Caco-2 (cell line): ENCODE data around the gene VGLL3. TPM values are rescaled to one million over a fixed set of nuclear protein-coding genes. Genes with fewer than 3 reads are reported as not detected.

ENCODE experiments used
- BruUV-seq: library from RNA; stranded (reverse); fragments of 400-500 nt; replicated peaks from 2 replicates; lab custom pipeline; 2021; lab: Mats Ljungman, UMichigan
- CTCF ChIA-PET: fragments of 300-600 bp; sonication (Branson Sonifier 250); formaldehyde crosslinking; loops from one replicate; lab custom pipeline; 2022; ENCODE audit warnings: antibody characterized with exemption; lab: Charles Lee
- POLR2A ChIA-PET: fragments of 300-600 bp; sonication (Branson Sonifier 250); formaldehyde crosslinking; loops from one replicate; lab custom pipeline; 2022; ENCODE audit warnings: antibody characterized with exemption; lab: Charles Lee
- DNase-seq, 2 experiments: peaks; one replicate each; pipeline versions ENCODE4 v3.0.0 to v3.0.0-alpha.2; 2020 to 2022
- H3K27me3 ChIP-seq: replicated peaks from 2 replicates; pipeline ENCODE4 v1.6.0; 2011; ENCODE audit warnings: low read length; ENCODE audit not compliant: control insufficient read depth, insufficient read depth
- H3K36me3 ChIP-seq: 2 replicates; pipeline ENCODE4 v1.5.1; 2011; ENCODE audit warnings: low read length; ENCODE audit not compliant: control insufficient read depth, insufficient read depth
- H3K4me1 ChIP-seq: fragments of 250-450 bp; sonication (Bioruptor Pico); 2 replicates; pipeline ENCODE4 v1.5.1; 2020; ENCODE audit warnings: mild to moderate bottlenecking
- H3K4me3 ChIP-seq: 2 replicates; pipeline ENCODE4 v1.5.1; 2011; ENCODE audit warnings: low read depth, mild to moderate bottlenecking, control low read depth, low read length
- H3K9me3 ChIP-seq: fragments of 250-450 bp; sonication (Bioruptor Pico); 2 replicates; pipeline ENCODE4 v1.5.1; 2020; ENCODE audit warnings: mild to moderate bottlenecking, moderate library complexity
- H3K27ac Mint-ChIP-seq: one replicate; pipeline ENCODE4 v1.8.0; 2022; ENCODE audit warnings: mixed read lengths; ENCODE audit not compliant: unreplicated experiment
- H3K27me3 Mint-ChIP-seq: one replicate; pipeline ENCODE4 v1.8.0; 2022; ENCODE audit warnings: mixed read lengths; ENCODE audit not compliant: insufficient read depth, unreplicated experiment
- H3K36me3 Mint-ChIP-seq: one replicate; pipeline ENCODE4 v1.8.0; 2022; ENCODE audit warnings: mild to moderate bottlenecking, mixed read lengths; ENCODE audit not compliant: insufficient read depth, unreplicated experiment
- H3K4me1 Mint-ChIP-seq: one replicate; pipeline ENCODE4 v1.8.0; 2022; ENCODE audit warnings: low read depth, mixed read lengths; ENCODE audit not compliant: unreplicated experiment
- H3K4me3 Mint-ChIP-seq: one replicate; pipeline ENCODE4 v1.8.0; 2022; ENCODE audit warnings: mild to moderate bottlenecking, moderate library complexity, mixed read lengths; ENCODE audit not compliant: unreplicated experiment
- H3K9me3 Mint-ChIP-seq: one replicate; pipeline ENCODE4 v1.8.0; 2022; ENCODE audit warnings: mixed read lengths; ENCODE audit not compliant: unreplicated experiment
- intact Hi-C: fragments of 100-400 bp; cut with micrococcal nuclease; formaldehyde crosslinking; loops from one replicate; pipeline ENCODE4 v1.10.0; 2022; ENCODE audit not compliant: unreplicated experiment
- total RNA-seq: library from RNA; stranded (reverse); gene quantifications from 2 replicates; pipeline ENCODE4 v1.2.3, GENCODE V29; 2022
- TF ChIP-seq, protein P1 (sequence below), 2 experiments: fragments of 200-600 bp in 1 of 2; IDR thresholded peaks; 1 replicate in 1 of 2; 2 replicates in 1 of 2; pipeline versions ENCODE4 v1.5.1 to v1.8.0; 2011 to 2022; ENCODE audit warnings: antibody characterized with exemption in 1 of 2, control low read depth in 1 of 2, inconsistent platforms in 1 of 2, low read depth in 1 of 2, low read length in 1 of 2, mild to moderate bottlenecking in 1 of 2, moderate library complexity in 1 of 2; ENCODE audit not compliant: insufficient read depth in 1 of 2, severe bottlenecking in 1 of 2, unreplicated experiment in 1 of 2

VGLL3 gene
- total RNA-seq, 1 experiment from 2014 or later: 8.2 TPM

DNA sequence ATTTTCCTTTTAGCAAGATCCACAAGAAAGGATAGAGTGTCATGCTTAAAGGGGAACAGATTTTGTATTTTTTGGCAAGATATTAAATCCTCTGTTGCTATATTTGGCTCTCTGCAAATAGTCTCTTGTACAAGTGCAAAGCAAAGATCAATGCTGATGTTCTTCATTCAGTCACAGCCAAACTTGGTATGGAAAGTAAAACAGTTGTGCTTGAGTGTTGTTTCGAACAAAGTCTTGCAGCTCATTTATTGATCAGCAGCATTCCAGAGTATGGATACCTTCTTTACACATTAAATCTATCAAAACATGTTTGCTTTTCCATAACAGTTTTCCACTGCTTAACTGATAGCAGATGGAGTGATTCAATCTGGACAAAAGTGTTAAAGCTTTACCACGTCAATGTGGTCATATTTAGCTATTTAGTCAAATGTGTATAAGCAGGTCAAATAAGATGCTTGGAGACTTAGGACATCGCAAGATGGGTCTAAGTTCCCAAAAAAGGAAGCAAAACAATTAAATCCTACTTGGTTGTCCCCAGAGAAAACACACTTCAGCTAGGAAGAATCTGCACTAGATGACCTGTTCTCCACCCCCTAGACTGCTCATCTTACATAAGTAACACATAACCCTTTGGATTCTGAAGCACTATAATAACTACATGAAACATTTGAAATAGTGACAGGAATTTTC, 52.4 kb downstream of the VGLL3 start:
- ChIA-PET POLR2A (no interaction called here), CTCF (no interaction called here)
- Mint-ChIP-seq H3K9me3 (no peaks in the 10 kb centered on the region), H3K4me1 (no peaks in the 10 kb centered on the region), H3K27me3 (no peaks in the 10 kb centered on the region), H3K27ac (no peak overlapping the region), H3K4me3 (no peak overlapping the region), H3K36me3 (no peaks in the 10 kb centered on the region)
- Histone ChIP-seq H3K9me3 (no peaks in the 10 kb centered on the region), H3K4me1 (no peaks in the 10 kb centered on the region), H3K36me3 (no peaks in the 10 kb centered on the region), H3K27me3 (no peaks in the 10 kb centered on the region), H3K4me3 (no peak overlapping the region)
- no peak for DNase-seq
- intact Hi-C loops: no loop called here
- no TSS peak for BruUV-seq
- TF ChIP-seq, protein P1, sequence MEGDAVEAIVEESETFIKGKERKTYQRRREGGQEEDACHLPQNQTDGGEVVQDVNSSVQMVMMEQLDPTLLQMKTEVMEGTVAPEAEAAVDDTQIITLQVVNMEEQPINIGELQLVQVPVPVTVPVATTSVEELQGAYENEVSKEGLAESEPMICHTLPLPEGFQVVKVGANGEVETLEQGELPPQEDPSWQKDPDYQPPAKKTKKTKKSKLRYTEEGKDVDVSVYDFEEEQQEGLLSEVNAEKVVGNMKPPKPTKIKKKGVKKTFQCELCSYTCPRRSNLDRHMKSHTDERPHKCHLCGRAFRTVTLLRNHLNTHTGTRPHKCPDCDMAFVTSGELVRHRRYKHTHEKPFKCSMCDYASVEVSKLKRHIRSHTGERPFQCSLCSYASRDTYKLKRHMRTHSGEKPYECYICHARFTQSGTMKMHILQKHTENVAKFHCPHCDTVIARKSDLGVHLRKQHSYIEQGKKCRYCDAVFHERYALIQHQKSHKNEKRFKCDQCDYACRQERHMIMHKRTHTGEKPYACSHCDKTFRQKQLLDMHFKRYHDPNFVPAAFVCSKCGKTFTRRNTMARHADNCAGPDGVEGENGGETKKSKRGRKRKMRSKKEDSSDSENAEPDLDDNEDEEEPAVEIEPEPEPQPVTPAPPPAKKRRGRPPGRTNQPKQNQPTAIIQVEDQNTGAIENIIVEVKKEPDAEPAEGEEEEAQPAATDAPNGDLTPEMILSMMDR (IDR thresholded peaks at IDR 0.05; ENCODE audit: insufficient read depth in 1 of 2, low read depth in 1 of 2, low read length in 1 of 2, severe bottlenecking in 1 of 2, unreplicated experiment in 1 of 2): no peak

DNA sequence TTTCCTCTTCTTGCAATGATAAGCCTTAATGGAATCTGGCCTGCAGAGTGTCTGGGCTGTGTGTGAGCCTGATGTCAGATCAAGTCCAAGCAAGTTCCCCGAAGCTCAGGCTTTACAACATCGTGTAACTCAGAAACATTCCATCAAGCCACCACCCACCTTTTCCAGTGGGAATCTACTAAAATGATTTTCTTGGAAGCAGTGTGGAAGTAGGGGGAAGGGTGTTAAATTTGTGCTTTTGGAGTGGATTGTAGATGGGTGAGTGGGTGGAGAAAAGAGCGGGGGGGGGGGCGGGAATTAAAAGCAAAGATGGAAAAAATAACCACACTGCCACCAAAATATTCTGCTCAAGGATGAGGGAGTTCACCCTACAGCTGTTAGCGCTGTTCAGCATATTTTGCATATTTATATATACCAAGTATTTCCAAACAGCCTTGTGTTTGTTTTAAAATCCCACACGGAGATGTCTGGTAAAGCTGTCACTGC, 53.6 kb downstream of the VGLL3 start:
- Mint-ChIP-seq H3K4me3 (no peak overlapping the region), H3K36me3 (no peaks in the 10 kb centered on the region), H3K4me1 (no peaks in the 10 kb centered on the region), H3K27ac (no peak overlapping the region), H3K27me3 (no peaks in the 10 kb centered on the region), H3K9me3 (no peaks in the 10 kb centered on the region)
- intact Hi-C loops: no loop called here
- ChIA-PET POLR2A (no interaction called here), CTCF (no interaction called here)
- no TSS peak for BruUV-seq
- TF ChIP-seq, protein P1 (IDR thresholded peaks at IDR 0.05; ENCODE audit: insufficient read depth in 1 of 2, low read depth in 1 of 2, low read length in 1 of 2, severe bottlenecking in 1 of 2, unreplicated experiment in 1 of 2): no peak
- H3K27me3 ChIP-seq: no peaks in the 10 kb centered on the region
- H3K4me1 ChIP-seq: no peaks in the 10 kb centered on the region
- no peak overlapping the region for H3K4me3 ChIP-seq
- no peak for DNase-seq
- H3K9me3 ChIP-seq: no peaks in the 10 kb centered on the region
- H3K36me3 ChIP-seq: no peaks in the 10 kb centered on the region

DNA sequence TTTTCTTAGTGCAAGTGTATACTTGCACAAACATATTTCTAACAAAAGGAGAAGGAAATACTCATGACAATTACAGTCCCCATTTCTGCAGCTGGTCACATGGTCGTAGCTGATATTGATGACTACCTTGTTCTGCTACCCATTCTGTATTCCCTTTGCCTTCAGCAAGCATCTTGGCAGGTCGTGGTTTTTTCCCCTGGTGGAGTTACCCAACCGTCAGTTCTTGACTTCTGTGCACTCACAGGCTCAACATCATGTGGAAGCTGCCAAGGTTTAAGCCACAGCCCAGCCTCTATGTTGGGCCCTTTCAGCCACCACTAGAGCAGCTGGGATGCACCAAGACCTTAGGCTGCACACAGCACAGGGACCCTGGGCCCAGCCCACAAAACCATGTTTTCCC, 56.1 kb downstream of the VGLL3 start:
- no peaks in the 10 kb centered on the region for H3K27me3 Mint-ChIP-seq
- H3K36me3 ChIP-seq: no peaks in the 10 kb centered on the region
- TF ChIP-seq, protein P1 (IDR thresholded peaks at IDR 0.05; ENCODE audit: insufficient read depth in 1 of 2, low read depth in 1 of 2, low read length in 1 of 2, severe bottlenecking in 1 of 2, unreplicated experiment in 1 of 2): no peak
- no TSS peak for BruUV-seq
- no peaks in the 10 kb centered on the region for H3K4me1 Mint-ChIP-seq
- no peak overlapping the region for H3K4me3 ChIP-seq
- no peak overlapping the region for H3K27ac Mint-ChIP-seq
- POLR2A ChIA-PET: no interaction called here
- H3K9me3 Mint-ChIP-seq: no peaks in the 10 kb centered on the region
- no peak for DNase-seq
- no peak overlapping the region for H3K4me3 Mint-ChIP-seq
- no peaks in the 10 kb centered on the region for H3K9me3 ChIP-seq
- intact Hi-C loops: no loop called here
- H3K4me1 ChIP-seq: no peaks in the 10 kb centered on the region
- H3K36me3 Mint-ChIP-seq: no peaks in the 10 kb centered on the region
- H3K27me3 ChIP-seq: no peaks in the 10 kb centered on the region
- CTCF ChIA-PET: no interaction called here
